Hepatic stellate cell (primary cell): ENCODE results near the gene LIM2.
A peak's percentile ranks its signal among the peaks of the same experiment; 100 is the strongest.

ENCODE experiments used
- DNase-seq: peaks from one replicate; pipeline ENCODE4 v3.0.0; 2011; ENCODE audit warnings: low spot score

LIM2 gene

GRCh38 chr19:51396175-51396574 lies 8.4 kb upstream of the LIM2 start:
- no peak for DNase-seq

GRCh38 chr19:51394050-51394836 lies 6.5 kb upstream of the LIM2 start:
- DNase-seq, result peak; percentile 98

DNA sequence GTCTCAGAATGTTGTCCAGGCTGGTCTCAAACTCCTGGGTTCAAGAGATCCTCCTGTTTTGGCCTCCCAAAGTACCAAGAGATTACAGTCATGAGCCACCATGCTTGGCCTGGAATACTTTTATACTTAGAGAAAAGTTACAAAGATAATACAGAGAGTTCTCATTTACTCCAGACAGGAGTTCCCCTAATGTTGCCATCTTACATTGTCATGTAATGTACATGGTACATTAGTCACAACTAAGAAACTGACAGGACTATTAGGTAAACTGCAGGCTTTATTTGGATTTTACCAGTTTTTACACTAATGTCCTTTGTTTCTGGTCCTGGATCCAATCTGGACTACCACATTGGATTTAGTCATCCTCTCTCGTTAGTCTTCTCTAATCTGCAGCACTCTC lies 4.9 kb upstream of the LIM2 start:
- no peak for DNase-seq

DNA sequence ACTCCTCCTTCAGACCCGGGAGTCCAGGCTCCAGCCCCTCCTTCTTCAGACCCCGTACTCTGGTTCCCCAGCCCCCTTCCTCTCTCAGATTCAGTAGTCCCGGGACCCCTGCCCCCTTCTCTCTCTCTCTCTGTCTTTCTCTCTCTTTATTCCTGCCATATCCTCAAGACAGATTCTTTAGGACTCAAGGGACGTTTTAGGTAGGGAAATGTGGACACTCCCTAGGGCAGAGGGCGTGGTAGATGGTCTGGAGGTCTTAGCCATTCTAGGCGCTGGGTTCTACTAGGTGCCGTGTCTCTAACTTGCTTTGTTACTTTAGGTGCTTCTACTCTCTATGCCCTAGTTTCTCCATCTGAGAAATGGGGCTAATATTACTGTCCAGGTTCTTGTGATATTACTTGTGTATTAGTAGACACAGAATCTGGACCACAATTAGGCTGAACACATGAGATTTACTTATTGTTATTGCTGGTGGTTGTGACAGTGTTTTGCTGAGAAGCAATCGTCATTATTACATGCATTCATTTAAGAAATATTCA lies 3.4 kb upstream of the LIM2 start:
- DNase-seq, result no peak

- DNase-seq, result no peak
Observed at GRCh38 chr19:51389143-51389542, 1.4 kb upstream of the LIM2 start.

- DNase-seq, result no peak
Observed at GRCh38 chr19:51386882-51387520, 773 bp downstream of the LIM2 start.

DNA sequence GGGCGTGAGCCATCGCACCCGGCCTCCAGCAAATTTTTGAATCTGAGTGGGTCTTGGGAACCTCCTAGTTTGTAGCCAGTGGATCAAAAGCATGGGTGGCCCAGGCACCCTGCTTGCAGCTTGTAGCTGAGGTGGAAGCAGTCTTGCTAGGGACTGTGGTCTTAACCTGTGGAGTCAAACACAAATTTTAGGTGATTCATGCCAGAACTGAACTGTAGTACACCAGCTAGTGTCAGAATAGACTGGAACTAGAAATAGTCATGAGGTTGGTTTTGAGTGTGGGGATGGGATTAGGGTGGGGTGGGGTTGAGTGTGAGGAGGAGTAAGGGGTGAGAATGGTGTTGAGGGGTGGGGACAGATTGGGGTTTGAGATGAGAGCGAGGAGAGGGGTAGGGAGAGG lies 5.8 kb downstream of the LIM2 start:
- DNase-seq, result no peak

GRCh38 chr19:51380379-51380778 lies 7.4 kb downstream of the LIM2 start:
- DNase-seq, result no peak

DNA sequence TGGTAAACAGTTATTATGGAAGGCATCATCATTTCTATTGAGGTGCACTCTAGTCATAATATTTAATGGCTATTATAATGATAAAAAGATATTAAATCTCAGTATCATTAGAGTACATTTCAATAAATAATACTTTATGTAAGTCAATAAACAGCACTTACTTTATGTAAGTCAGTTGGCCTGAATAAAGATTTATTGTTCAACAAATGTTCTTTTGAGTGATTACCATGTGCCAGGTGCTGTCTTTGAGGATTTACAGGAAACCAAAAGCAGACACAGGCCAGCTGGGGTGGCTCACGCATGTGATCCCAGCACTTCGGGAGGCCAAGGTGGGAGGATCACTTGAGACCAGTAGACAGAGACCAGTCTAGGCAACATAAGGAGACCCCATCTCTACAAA lies 10.4 kb downstream of the LIM2 start:
- DNase-seq, result no peak

DNA sequence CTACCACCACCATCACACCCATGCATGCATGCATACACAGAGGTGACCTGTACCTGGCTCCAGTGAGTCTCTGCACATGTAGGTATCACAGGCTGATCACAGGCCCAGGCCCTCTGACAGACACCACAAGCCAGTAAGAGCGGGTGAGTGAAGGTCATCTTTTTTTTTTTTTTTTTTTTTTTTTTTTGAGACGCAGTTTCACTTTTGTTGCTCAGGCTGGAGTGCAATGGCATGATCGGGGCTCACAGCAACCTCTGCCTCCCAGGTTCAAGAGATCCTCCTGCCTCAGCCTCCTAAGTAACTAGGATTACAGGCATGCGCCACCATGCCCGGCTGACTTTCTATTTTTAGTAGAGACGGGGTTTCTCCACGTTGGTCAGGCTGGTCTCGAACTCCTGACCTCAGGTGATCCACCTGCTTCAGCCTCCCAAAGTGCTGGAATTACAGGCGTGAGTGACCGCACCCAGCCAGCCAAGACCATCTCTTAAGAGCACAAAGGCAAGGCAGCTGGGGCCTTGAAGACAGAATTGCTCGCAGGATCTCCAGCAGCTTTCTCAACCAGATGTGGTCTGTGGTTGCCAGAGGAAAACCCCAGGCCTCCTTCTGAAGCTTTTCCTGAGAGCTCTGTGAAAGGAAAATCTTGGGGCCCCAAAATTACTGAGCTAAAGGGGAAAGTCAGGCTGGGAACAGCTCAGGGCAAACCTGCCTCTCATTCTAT lies 12.1 kb downstream of the LIM2 start:
- DNase-seq, result no peak

GRCh38 chr19:51372649-51373504 lies 14.9 kb downstream of the LIM2 start, which contains the start of gene NKG7:
Gene NKG7, minus strand, starts transcription at chr19:51372654. Its CDS starts 119 bp downstream, at chr19:51372535.
- no peak for DNase-seq

DNA sequence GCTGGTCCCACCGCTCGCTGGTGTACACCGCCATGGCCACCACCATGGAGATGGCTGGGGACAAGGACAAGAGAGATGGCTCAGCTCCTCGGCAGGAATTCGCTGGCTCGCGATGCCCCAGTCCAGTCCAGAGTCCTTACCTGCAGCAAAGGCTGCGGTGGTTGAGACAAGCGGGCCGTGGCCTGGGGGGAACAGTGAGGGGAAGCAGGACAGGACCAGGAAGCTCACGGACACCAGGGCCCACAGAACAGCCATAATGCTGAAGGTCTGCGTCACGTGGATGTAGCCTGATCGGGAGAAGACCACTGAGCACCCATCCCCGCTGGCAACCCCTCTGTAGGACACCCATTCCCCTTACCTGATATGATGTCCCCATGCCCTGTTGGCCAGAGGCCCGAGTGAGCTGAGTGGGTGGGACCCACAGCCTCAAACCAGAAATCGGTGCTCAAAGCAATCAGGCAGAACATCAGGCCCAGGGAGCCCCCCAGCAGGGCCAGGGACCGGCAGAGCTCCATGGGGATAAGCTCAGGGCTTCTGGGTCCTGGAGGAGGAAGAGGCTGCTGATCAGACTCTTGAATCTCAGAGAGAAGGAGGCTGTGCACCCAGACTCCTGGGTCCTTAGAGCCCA lies 15.6 kb downstream of the LIM2 start:
- no peak for DNase-seq

DNA sequence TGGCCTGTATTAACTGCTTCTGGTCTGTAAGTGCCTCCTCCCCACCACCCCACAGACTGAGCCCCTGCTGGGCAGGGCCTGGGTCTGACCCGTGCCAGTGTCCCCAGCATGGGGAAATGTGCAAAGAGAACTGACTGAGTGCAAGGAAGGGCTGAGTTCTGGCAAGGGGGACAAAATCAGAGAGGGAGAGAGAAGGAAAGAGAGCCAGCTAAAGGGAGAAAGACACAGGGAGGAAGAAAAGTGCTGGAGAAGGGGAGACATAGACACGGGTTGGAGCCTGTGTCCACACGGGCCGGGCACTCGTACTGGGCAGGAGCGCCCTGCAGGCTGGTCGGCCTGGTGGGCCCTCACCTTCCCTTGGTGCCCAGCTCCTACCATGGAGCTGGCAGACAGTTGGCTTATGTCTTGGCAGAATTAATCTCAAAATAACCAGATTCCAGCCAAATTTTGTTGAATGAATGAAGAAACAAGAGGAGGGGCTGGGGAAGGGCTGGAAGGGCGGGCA lies 16.5 kb downstream of the LIM2 start:
- DNase-seq, result no peak

GRCh38 chr19:51370230-51370629 lies 17.5 kb downstream of the LIM2 start:
- no peak for DNase-seq

- peak; percentile 28 for DNase-seq
Observed at GRCh38 chr19:51368366-51369282, 19.1 kb downstream of the LIM2 start, which contains the start of gene CLDND2. Gene CLDND2, minus strand, starts transcription at chr19:51369003. Its CDS starts 426 bp downstream, at chr19:51368577.

DNA sequence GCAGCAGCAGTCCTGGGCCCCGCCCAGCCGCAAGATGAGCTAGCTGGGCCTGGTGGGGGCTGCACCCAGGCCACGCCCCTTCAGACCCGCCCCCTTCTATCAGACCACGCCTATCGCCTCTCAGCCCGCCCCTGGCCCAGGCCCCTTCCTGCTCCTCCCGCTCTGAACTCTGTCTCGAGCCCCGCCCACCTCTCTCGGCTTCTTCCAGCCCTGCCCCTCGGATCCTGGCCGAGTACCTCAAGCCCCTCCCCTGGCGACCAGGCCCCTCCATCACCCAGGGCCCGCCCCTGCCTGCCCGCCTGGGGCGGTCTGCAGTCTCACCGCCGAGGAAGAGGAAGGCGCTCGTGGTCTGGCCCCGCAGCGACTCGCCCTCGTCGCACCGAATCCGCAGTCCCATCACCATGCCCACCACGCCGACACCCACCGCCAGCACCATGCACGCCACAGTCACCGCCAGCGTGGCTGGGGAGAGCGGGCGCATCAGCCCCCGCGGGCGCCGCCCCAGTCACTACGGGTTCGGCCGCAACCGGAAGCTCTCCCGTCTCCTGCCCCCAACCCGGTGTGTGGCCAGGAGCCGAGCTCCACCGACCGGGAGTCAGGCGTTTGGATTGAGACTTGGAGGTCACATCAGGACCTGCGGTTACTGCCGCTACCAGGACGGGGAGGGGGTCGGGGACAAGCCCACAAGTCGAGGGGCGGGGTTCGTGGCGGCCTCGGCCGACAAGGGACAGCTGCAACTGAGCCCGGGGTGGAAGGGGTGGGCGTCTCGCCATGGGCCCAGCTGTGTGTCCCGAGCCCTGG lies 20.0 kb downstream of the LIM2 start:
- DNase-seq, result peak; percentile 96

GRCh38 chr19:51367255-51367564 lies 20.6 kb downstream of the LIM2 start:
- DNase-seq, result no peak

GRCh38 chr19:51366389-51367254 lies 21.2 kb downstream of the LIM2 start:
- DNase-seq, result peak; percentile 99
